KOPT-K1 (cell line): ENCODE measurements around the gene ZNF883.

Experiments
- H3K27ac ChIP-seq: fragments of 200-600 bp; sonication (generic); 2 replicates; pipeline ENCODE4 v1.5.1; 2016; ENCODE audit warnings: antibody characterized with exemption, mild to moderate bottlenecking, low read depth, low read length; ENCODE audit not compliant: poor library complexity, severe bottlenecking
- H3K36me3 ChIP-seq: fragments of 200-600 bp; sonication (generic); 2 replicates; pipeline ENCODE4 v1.5.1; 2017; ENCODE audit warnings: antibody characterized with exemption, mild to moderate bottlenecking, low read length, moderate library complexity; ENCODE audit not compliant: insufficient read depth
- H3K9me3 ChIP-seq: fragments of 200-600 bp; sonication (generic); 2 replicates; pipeline ENCODE4 v1.5.1; 2017; ENCODE audit warnings: antibody characterized with exemption, low read length, mild to moderate bottlenecking; ENCODE audit not compliant: insufficient read depth, poor library complexity, severe bottlenecking

ZNF883 gene

DNA sequence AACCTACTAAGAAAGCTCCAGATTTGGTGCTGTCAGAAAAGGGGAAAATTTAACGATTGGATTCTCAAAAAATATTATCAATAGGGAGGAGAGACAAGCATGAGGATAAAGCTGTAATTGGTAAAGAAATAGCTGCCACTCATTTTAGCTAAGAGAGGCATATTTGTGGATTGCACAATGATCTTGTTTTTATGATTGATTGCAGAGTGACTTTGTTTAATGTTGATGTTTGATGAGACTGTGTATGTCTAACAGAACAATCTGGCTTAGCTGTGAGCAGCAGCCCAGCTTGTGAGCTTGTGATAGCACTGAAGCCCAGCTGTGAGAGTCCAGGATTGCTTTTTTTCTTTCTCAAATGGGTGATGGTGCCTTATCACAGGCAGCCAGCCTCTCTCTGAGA, 56.4 kb downstream of the ZNF883 start:
- H3K9me3 ChIP-seq: no peaks in the 10 kb centered on the region
- no peaks in the 10 kb centered on the region for H3K36me3 ChIP-seq
- no peak overlapping the region for H3K27ac ChIP-seq

GRCh38 chr9:112945620-112946208, 66.3 kb downstream of the ZNF883 start:
- no peak overlapping the region for H3K27ac ChIP-seq
- H3K9me3 ChIP-seq: peaks cover 19% of the 10 kb centered on the region
- H3K36me3 ChIP-seq: no peaks in the 10 kb centered on the region

- no peaks in the 10 kb centered on the region for H3K36me3 ChIP-seq
- H3K27ac ChIP-seq: no peak overlapping the region
- no peaks in the 10 kb centered on the region for H3K9me3 ChIP-seq
Measured at GRCh38 chr9:112939418-112939817, 72.6 kb downstream of the ZNF883 start.

DNA sequence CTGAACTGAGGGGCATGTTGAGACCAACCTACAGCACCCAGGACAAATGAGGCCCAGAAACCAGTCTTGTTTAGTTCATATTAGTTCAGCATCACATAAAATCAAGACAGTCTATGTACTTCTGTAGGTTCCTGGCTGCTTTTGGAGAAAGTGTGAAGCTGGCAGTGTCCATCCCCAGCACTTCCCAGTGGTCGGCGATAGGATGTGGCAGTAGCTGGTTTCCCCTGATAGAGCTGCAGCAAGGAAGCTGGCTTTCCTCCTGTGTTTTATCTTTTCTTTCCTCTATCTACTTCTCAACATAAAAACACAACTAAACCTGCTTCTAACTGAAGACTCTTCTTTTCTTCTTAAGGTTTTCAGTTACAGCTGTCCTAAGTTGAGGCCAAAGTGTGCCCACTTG, 78.3 kb downstream of the ZNF883 start:
- H3K36me3 ChIP-seq: no peaks in the 10 kb centered on the region
- no peaks in the 10 kb centered on the region for H3K9me3 ChIP-seq
- no peak overlapping the region for H3K27ac ChIP-seq

GRCh38 chr9:112925058-112925641, 86.8 kb downstream of the ZNF883 start:
- no peaks in the 10 kb centered on the region for H3K9me3 ChIP-seq
- H3K36me3 ChIP-seq: no peaks in the 10 kb centered on the region
- no peak overlapping the region for H3K27ac ChIP-seq

DNA sequence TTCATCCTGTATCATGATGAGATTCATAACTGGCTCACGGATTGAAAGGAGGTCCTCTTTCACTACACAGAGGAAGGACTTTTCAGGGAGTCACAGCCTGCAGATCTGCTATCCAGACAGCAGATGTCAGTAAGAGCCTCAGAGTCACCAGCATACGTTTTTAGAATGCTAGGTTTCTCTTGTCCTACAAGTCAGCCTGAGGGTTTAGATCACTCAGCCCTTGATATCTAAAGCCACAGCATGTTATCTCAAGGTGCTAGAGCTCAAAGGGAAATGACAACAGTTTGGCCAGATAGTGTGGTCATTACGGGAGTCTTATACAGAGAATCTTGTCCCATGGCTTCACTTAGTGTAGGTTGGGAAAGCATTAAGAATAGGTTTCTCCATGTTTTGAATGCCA, 90.4 kb downstream of the ZNF883 start:
- Histone ChIP-seq H3K27ac (no peak overlapping the region), H3K9me3 (no peaks in the 10 kb centered on the region), H3K36me3 (no peaks in the 10 kb centered on the region)

GRCh38 chr9:112917987-112918362, 94.0 kb downstream of the ZNF883 start:
- Histone ChIP-seq H3K27ac (no peak overlapping the region), H3K9me3 (no peaks in the 10 kb centered on the region), H3K36me3 (no peaks in the 10 kb centered on the region)

DNA sequence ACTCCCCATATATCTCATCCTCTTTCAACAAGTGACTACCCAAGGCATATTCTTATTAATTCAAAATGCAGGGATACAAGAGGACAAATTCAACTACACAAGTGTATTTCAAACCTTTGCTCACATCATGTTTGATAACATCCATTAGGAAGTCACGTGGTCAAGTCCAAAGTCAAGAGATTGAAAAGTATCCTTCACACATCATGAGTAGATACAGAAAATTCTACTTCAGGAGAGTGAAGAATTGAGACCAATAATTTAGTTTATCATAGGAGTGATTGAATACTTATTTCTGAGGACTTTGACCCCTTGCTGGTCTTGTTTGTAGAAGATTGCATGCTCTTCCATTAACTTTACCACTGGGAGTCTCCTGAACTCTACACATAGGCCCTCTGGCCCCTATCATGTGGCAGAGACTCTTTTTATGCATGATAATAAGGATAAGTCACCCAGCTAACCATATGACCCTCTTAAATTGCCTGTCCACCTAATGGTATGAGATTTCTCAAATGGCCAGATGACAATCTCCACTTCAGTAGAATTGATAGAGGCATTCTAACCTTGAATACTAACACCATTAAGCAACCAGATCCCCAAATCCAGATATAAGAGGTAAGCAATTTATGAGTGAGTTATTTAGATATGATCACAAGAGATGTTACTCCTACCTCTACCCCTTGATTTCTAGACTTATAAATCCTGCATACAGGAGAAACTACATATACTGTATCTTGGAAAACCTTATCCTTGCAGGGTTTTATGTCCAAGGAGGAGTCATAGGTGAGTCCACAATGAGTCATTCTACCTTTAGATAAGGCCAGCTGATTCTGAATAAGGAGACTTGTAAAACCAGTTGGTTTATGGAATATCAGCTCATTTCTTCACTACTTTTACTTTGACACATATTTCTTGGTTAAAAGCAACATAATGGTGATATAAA, 94.7 kb downstream of the ZNF883 start:
- H3K9me3 ChIP-seq: peaks cover 5% of the 10 kb centered on the region
- no peaks in the 10 kb centered on the region for H3K36me3 ChIP-seq
- no peak overlapping the region for H3K27ac ChIP-seq

DNA sequence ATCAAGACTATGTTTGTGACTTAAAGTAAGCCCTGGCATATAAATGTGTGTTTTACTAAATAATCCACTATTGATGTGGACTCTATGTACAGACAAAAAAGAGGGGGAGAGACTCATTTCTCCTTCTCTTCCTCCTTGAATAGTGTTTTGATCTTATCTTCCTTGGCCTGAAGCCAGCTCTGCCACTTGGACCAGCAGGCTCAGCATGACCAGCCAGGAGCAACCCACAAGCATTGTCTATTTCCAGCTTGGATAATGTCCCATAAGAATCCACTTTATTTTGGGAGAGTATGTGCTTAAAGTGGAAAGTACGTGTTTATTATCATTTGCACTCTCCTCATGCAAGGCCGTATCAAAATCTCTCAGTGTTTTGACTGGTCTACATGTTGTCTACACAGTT, 97.5 kb downstream of the ZNF883 start:
- H3K9me3 ChIP-seq: peaks cover 6% of the 10 kb centered on the region
- no peaks in the 10 kb centered on the region for H3K36me3 ChIP-seq
- no peak overlapping the region for H3K27ac ChIP-seq

DNA sequence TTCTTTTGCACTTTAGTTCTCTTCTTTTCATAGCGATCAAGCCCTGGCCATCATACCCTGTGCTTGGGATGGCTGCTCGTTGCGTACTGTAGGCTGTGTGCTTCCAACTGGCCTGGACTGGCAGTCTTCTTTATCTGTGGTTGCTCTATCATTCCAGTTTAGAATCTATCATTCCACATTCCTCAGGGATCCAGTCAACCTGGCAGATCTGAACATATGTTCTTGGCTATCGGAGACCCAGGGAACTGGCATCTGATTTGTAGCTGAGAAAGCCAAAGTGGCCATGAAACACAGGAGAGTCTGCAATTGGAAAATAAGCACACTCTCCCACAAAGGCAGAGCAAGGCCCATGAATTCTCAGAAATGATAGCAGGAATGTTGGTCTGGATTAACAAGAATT, 98.7 kb downstream of the ZNF883 start:
- Histone ChIP-seq H3K36me3 (no peaks in the 10 kb centered on the region), H3K27ac (no peak overlapping the region), H3K9me3 (peaks cover 6% of the 10 kb centered on the region)

DNA sequence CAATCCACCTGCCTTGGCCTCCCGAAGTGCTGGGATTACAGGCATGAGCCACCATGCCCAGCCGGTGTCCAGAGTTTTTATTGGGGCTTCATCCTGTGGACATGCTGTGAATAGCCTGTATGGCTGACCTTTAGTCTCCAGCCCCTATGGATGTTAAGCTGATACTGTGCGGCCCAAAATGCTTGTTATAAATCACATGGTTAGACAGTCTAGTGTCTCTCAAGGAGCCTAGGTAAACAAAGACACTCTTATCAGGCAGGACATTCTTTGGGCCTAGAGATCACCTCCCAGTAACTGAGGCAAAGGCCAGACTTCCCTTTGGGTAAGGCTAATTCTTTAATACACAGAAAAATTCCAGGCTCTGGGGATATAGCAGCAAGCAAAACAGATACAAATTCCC, 99.4 kb downstream of the ZNF883 start:
- Histone ChIP-seq H3K27ac (no peak overlapping the region), H3K36me3 (no peaks in the 10 kb centered on the region), H3K9me3 (peaks cover 6% of the 10 kb centered on the region)

DNA sequence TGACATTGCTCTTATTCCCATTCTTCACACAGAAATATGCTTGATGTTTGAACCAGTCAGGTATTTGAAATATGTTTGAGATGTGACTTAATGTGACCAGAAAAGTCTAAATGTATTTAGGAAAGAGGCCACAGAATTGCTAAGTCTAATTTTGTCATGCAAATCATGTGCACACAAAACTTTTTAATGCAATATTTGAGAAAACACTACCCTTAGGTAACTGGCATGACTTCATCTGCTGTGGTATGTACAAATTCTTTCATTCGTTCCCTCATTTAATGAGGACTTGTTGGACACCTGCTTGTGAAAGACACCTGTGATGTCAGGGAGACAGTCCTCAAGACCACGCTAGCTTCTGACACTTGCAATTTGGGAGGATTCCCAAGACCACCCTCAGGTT, 100.3 kb downstream of the ZNF883 start:
- H3K27ac ChIP-seq: no peak overlapping the region
- peaks cover 6% of the 10 kb centered on the region for H3K9me3 ChIP-seq
- H3K36me3 ChIP-seq: no peaks in the 10 kb centered on the region
